DMS 273 treated with DMSO at 0.1 percent for 48 hours (cell line): ENCODE measurements around the gene GABRP.

ENCODE experiments used
- DNase-seq: peaks from one replicate; lab custom pipeline; 2025; lab: John Stamatoyannopoulos, UW

The GABRP gene

DNA sequence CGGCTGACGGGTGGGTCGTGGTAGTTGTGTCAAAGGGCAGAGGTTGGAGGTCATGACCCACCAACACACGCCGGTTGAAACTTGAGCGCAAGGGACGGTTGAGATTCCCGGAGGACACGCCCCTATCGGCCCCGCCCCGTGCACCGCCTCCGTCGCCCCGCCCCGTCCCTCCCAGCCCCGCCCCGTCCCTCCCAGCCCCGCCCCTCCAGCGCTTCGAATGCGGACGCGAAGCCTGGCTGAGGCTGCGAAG lies 78.1 kb downstream of the GABRP start:
- DNase-seq, result peak; percentile 33

DNA sequence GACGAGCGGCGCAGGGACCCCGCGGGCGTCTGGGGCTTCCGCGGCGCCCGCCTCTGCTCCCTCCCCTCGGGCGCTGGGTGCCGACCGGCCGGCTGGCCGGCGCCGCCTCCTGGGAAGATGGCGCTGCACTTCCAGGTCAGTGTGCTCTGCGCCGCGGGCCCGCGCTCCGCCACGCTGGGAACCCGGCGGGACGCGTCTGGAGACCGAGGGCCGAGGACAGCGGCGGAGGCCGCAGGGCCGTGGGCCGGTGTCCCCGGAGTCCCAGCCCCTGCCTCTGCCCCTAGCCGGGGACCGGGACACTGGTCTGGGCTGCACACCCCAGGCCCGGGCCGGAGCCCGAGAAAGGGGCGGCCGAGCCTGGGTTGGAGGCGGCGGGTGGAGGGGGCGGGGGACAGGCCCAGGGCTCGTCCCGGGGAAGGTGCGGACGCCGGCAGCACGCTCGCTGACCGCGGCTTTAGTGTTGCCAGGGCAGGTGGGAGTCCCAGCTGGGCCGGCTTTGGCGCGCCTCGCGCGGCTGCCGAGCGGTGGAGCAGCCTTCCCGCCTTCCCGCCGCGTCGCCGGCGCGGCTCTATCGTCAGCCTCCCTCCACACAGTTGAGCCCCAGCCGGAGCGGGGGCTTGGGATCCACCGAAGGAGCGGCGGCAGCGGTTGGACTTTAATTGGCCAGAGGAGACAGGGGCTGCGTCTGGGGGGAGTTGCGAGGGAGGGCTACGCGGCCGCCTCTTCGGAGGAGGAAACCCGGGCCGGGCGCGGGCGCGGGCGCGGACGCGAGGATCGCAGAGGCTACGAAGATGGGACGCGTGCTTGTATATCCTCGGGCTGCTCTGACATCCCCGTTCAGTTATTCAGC lies 78.6 kb downstream of the GABRP start, which contains the start of gene RANBP17:
RANBP17 (plus strand) TSS at position 102 of the 850 bp plus-strand sequence.
- no peak for DNase-seq

DNA sequence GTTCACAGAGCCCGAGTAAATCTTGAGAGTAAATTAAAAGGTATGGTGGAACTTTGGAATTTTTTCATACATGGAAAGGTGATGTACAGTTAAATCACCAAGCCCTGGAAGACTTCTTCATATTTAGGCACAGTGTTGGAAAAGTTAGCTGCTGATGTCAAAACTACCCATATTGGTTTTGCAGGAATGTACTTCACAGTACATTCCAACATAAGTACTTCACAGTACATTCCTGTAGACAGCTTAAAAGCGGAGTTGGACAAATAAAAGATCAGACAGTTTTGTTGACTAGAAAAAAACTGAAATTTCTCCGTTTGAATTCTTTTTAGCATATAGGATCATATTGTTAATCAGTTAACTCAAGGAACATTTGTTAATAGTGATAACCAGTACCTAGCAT lies 80.1 kb downstream of the GABRP start:
- DNase-seq, result no peak
